ENCODE results near the gene PITPNC1. TPM values are rescaled to one million over a fixed set of nuclear protein-coding genes. Genes with fewer than 3 reads are reported as not detected.
"Not testable (repeated sequence)": the region's sequence is repeated elsewhere in the genome, so short reads cannot be mapped to it uniquely, and the experiment has no call there.

PITPNC1 gene
- total RNA-seq, 4 donors from 2014 or later, result 1.6 to 6.0 (median 3.2) TPM

GRCh38 chr17:67385122-67385988, 8.3 kb downstream of the PITPNC1 start:
- WGBS, result 95% methylated on average over 20 of the region's 20 CpGs
- no peak overlapping the region for H3K27ac ChIP-seq
- TF ChIP-seq EP300 (IDR thresholded peaks at IDR 0.05) (no peak), CTCF (IDR thresholded peaks at IDR 0.05) (no peak), POLR2A (IDR thresholded peaks at IDR 0.05) (no peak), POLR2AphosphoS5 (IDR thresholded peaks at IDR 0.05) (no peak)
- no peak for DNase-seq (ENCODE audit: low spot score in 2 of 2)
- no peak overlapping the region for H3K4me3 ChIP-seq
- H3K4me1 ChIP-seq, result no peaks in the 10 kb centered on the region
- no peaks in the 10 kb centered on the region for H3K27me3 ChIP-seq
- no peaks in the 10 kb centered on the region for H3K9me3 ChIP-seq
- H3K36me3 ChIP-seq, result no peaks in the 10 kb centered on the region

DNA sequence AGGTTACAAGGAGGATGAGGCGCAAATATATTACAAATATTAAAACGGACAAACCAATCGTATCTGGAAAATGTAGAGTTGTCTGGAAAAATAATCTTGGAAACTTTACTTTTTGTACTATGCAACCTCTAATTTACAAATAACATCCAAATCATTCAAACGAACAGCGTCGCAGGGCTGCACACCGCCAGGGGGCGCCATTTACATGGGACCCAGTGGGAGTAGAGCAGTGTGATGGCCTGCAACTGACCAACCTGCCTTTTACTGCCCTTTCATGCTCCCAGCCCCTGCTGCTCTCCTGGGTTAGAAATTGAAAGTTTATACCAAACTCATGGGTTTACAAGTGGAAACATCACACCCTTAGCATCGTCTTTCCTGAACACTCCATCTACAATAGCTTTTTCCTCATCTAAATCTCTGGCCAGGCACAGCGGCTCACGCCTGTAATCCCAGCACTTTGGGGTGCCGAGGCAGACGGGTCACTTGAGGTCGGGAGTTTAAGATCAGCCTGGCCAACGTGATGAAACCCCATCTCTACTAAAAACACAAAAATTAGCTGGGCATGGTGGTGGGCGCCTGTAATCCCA, 10.0 kb downstream of the PITPNC1 start:
- Histone ChIP-seq H3K4me1 (peaks cover 2% of the 10 kb centered on the region), H3K27me3 (no peaks in the 10 kb centered on the region), H3K4me3 (no peak overlapping the region), H3K27ac (no peak overlapping the region), H3K36me3 (no peaks in the 10 kb centered on the region), H3K9me3 (no peaks in the 10 kb centered on the region)
- WGBS, result 75% methylated on average over 16 of the region's 16 CpGs
- TF ChIP-seq POLR2A (IDR thresholded peaks at IDR 0.05) (no peak), CTCF (IDR thresholded peaks at IDR 0.05) (peak; percentile 29 to 34)
- DNase-seq (ENCODE audit: low spot score in 2 of 2), result no peak

GRCh38 chr17:67388536-67388935, 11.5 kb downstream of the PITPNC1 start:
- not testable (repeated sequence) for H3K9me3 ChIP-seq; DNase-seq (ENCODE audit: low spot score in 2 of 2); H3K27me3 ChIP-seq; H3K4me1 ChIP-seq; H3K36me3 ChIP-seq; H3K27ac ChIP-seq; H3K4me3 ChIP-seq
- 97% methylated on average over 10 of the region's 10 CpGs for WGBS

GRCh38 chr17:67388986-67389385, 11.9 kb downstream of the PITPNC1 start:
- Histone ChIP-seq H3K9me3 (no peaks in the 10 kb centered on the region), H3K27me3 (no peaks in the 10 kb centered on the region), H3K27ac (no peak overlapping the region), H3K36me3 (no peaks in the 10 kb centered on the region), H3K4me3 (no peak overlapping the region), H3K4me1 (peaks cover 2% of the 10 kb centered on the region)
- DNase-seq (ENCODE audit: low spot score in 2 of 2), result no peak
- WGBS, result 92% methylated on average over 4 of the region's 4 CpGs
- TF ChIP-seq POLR2A (IDR thresholded peaks at IDR 0.05) (no peak), POLR2AphosphoS5 (IDR thresholded peaks at IDR 0.05) (no peak), CTCF (IDR thresholded peaks at IDR 0.05) (no peak), EP300 (IDR thresholded peaks at IDR 0.05) (no peak)

DNA sequence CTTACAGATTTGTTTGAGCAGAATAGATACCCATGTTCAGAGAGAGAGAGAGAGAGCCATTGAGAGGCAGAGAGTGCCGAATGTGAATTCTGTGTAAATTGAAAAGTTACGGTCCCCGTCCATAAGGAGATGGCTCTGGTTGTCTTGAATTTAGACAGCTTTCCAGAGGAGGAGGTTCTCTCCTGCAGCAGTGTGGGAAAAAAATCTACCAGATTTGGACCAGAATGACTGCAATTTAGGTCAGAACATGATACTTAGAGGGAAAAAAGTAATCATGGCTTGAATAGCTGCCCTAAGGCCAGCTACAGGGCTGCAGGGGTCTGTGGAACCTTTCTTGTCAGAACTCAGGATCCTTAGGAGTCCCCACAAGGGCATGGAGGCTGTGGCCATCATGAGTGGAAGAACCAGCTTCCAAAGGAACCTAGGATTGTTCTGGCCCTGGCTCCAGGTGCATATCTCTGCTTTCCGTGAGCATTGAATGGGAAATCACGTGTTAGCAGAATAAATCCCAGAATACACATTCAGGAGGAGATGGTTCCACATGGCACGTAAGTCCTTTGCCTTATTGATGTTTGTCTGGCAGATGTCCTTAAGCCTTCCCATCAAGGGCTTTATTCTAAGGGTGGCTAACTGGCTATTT, 13.0 kb downstream of the PITPNC1 start:
- Histone ChIP-seq H3K9me3 (no peaks in the 10 kb centered on the region), H3K4me3 (no peak overlapping the region), H3K27ac (peak overlapping the region; percentile 23), H3K27me3 (no peaks in the 10 kb centered on the region), H3K4me1 (peaks cover 2% of the 10 kb centered on the region), H3K36me3 (no peaks in the 10 kb centered on the region)
- no peak for DNase-seq (ENCODE audit: low spot score in 2 of 2)
- WGBS, result 89% methylated on average over 6 of the region's 6 CpGs
- TF ChIP-seq EP300 (IDR thresholded peaks at IDR 0.05), result no peak
- no peak for TF ChIP-seq POLR2A (IDR thresholded peaks at IDR 0.05)
- TF ChIP-seq POLR2AphosphoS5 (IDR thresholded peaks at IDR 0.05), result no peak
- no peak for TF ChIP-seq CTCF (IDR thresholded peaks at IDR 0.05)

All from suprapubic skin (tissue), 4 donors.